ENCODE measurements around the gene GUCY1A2. TPM values are rescaled to one million over a fixed set of nuclear protein-coding genes. Genes with fewer than 3 reads are reported as not detected.

Gene GUCY1A2
- polyA plus RNA-seq, 3 donors = not detected

DNA sequence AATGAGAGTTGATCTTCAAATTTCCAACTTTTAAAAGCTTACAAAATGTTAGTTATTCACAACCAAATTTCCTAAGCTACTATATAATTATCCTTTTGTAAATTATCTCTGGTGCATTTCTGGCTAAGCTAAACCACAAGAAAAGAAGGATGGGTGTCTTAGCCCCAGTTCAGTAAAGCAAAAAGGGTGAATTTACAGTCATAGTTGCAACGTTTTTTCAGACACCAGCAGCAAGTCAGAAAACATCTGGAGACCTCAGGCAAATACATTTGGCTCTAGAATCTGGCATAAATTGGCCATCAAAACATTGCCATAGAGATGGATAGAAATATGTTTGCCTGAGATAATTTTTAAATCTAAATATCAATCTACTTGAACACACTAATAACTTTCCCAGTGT lies 257.0 kb downstream of the GUCY1A2 start:
- Histone ChIP-seq H3K27ac (ENCODE audit: low read depth in 1 of 2, low read length in 2 of 2) (no peak overlapping the region), H3K79me2 (ENCODE audit: insufficient read depth, low read length) (no peaks in the 10 kb centered on the region), H3K4me1 (ENCODE audit: control insufficient read depth in 1 of 2, insufficient read depth in 2 of 2, low read length in 2 of 2) (no peaks in the 10 kb centered on the region), H3K9me3 (replicated peaks in 1 of 2; ENCODE audit: control insufficient read depth in 1 of 2, insufficient read depth in 1 of 2, low read length in 2 of 2) (peaks cover 15 to 20% of the 10 kb centered on the region in 2 donors), H2AFZ (ENCODE audit: insufficient read depth, low read depth, low read length, poor library complexity, severe bottlenecking) (no peak overlapping the region), H4K20me1 (ENCODE audit: insufficient read depth, low read length) (no peaks in the 10 kb centered on the region), H3K27me3 (ENCODE audit: control insufficient read depth in 2 of 2, insufficient read depth in 2 of 2, low read length in 2 of 2) (no peaks in the 10 kb centered on the region), H3K4me2 (replicated peaks; ENCODE audit: extremely low read depth, low read length, poor library complexity, severe bottlenecking) (no peak overlapping the region), H3K9ac (ENCODE audit: insufficient read depth, low read length, poor library complexity, severe bottlenecking) (no peak overlapping the region), H3K36me3 (replicated peaks in 1 of 2; ENCODE audit: control insufficient read depth in 1 of 2, insufficient read depth in 2 of 2, low read length in 2 of 2) (no peaks in the 10 kb centered on the region), H3K4me3 (replicated peaks in 1 of 3; ENCODE audit: low read depth in 2 of 3, low read length in 3 of 3) (no peak overlapping the region)
- no peak overlapping the region for H3K4me3 Mint-ChIP-seq
- intact Hi-C loops (cut with micrococcal nuclease) = no loop called here
- no peaks in the 10 kb centered on the region for H3K27me3 Mint-ChIP-seq (ENCODE audit: low read depth in 3 of 3)
- no peak overlapping the region for H3K27ac Mint-ChIP-seq
- no peaks in the 10 kb centered on the region for H3K4me1 Mint-ChIP-seq
- H3K9me3 Mint-ChIP-seq = peaks cover 0 to 14% (median 7%) of the 10 kb centered on the region in 7 donors
- no peak for DNase-seq
- WGBS (ENCODE audit: insufficient coverage) = no CpG with 5 or more reads among the region's 1 CpG
- H3K36me3 Mint-ChIP-seq = no peaks in the 10 kb centered on the region
- TF ChIP-seq, protein P1, sequence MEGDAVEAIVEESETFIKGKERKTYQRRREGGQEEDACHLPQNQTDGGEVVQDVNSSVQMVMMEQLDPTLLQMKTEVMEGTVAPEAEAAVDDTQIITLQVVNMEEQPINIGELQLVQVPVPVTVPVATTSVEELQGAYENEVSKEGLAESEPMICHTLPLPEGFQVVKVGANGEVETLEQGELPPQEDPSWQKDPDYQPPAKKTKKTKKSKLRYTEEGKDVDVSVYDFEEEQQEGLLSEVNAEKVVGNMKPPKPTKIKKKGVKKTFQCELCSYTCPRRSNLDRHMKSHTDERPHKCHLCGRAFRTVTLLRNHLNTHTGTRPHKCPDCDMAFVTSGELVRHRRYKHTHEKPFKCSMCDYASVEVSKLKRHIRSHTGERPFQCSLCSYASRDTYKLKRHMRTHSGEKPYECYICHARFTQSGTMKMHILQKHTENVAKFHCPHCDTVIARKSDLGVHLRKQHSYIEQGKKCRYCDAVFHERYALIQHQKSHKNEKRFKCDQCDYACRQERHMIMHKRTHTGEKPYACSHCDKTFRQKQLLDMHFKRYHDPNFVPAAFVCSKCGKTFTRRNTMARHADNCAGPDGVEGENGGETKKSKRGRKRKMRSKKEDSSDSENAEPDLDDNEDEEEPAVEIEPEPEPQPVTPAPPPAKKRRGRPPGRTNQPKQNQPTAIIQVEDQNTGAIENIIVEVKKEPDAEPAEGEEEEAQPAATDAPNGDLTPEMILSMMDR (IDR thresholded peaks at IDR 0.05) = no peak

DNA sequence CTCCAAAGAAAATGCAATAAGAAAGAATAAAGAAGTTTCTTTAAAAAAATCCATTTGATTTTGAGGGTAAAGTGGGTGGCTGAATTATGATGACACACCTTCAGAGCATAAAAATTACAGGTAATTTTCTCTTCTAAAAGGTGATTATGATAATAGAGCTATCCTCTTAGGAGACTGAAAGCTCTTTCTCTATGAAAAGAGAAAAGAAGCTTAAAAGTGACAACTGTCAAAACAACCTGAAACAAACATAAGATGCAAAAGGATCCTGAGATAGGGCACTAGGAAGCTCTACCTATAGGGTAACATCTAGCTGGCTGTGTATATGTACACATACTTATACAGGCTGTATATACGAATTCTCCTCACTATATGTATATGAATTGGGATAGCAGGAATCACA lies 270.2 kb downstream of the GUCY1A2 start:
- H3K4me1 Mint-ChIP-seq = no peaks in the 10 kb centered on the region
- H3K4me1 ChIP-seq (ENCODE audit: control insufficient read depth in 1 of 2, insufficient read depth in 2 of 2, low read length in 2 of 2) = no peaks in the 10 kb centered on the region
- H3K27me3 Mint-ChIP-seq (ENCODE audit: low read depth in 3 of 3) = no peaks in the 10 kb centered on the region
- no peaks in the 10 kb centered on the region for H3K9me3 ChIP-seq (replicated peaks in 1 of 2; ENCODE audit: control insufficient read depth in 1 of 2, insufficient read depth in 1 of 2, low read length in 2 of 2)
- no peaks in the 10 kb centered on the region for H3K79me2 ChIP-seq (ENCODE audit: insufficient read depth, low read length)
- H3K27me3 ChIP-seq (ENCODE audit: control insufficient read depth in 2 of 2, insufficient read depth in 2 of 2, low read length in 2 of 2) = no peaks in the 10 kb centered on the region
- no peak overlapping the region for H3K27ac Mint-ChIP-seq
- intact Hi-C loops (cut with micrococcal nuclease) = no loop called here
- H3K9me3 Mint-ChIP-seq = peaks cover 0 to 11% (median 2%) of the 10 kb centered on the region in 7 donors
- WGBS (ENCODE audit: insufficient coverage) = no CpG with 5 or more reads among the region's 1 CpG
- H4K20me1 ChIP-seq (ENCODE audit: insufficient read depth, low read length) = no peaks in the 10 kb centered on the region
- no peaks in the 10 kb centered on the region for H3K36me3 Mint-ChIP-seq
- no peak for DNase-seq
- TF ChIP-seq, protein P1 (IDR thresholded peaks at IDR 0.05) = no peak
- no peak overlapping the region for H3K9ac ChIP-seq (ENCODE audit: insufficient read depth, low read length, poor library complexity, severe bottlenecking)
- H3K4me3 ChIP-seq (replicated peaks in 1 of 3; ENCODE audit: low read depth in 2 of 3, low read length in 3 of 3) = no peak overlapping the region
- no peak overlapping the region for H2AFZ ChIP-seq (ENCODE audit: insufficient read depth, low read depth, low read length, poor library complexity, severe bottlenecking)
- H3K36me3 ChIP-seq (replicated peaks in 1 of 2; ENCODE audit: control insufficient read depth in 1 of 2, insufficient read depth in 2 of 2, low read length in 2 of 2) = no peaks in the 10 kb centered on the region
- H3K4me2 ChIP-seq (replicated peaks; ENCODE audit: extremely low read depth, low read length, poor library complexity, severe bottlenecking) = no peak overlapping the region
- H3K27ac ChIP-seq (ENCODE audit: low read depth in 1 of 2, low read length in 2 of 2) = no peak overlapping the region
- no peak overlapping the region for H3K4me3 Mint-ChIP-seq

Measured in CD14-positive monocyte (primary cell).